ENCODE data around the gene SORBS2.

- TF ChIP-seq CTCF (IDR thresholded peaks at IDR 0.05) (no peak), POLR2AphosphoS5 (IDR thresholded peaks at IDR 0.05) (no peak), POLR2A (IDR thresholded peaks at IDR 0.05) (no peak)
Observed at GRCh38 chr4:185754961-185755360, 57.0 kb downstream of the SORBS2 start.

All from suprapubic skin (tissue), 4 donors.